ENCODE results near the gene MAK.
"Not testable (repeated sequence)": the region's sequence is repeated elsewhere in the genome, so short reads cannot be mapped to it uniquely, and the experiment has no call there.

The MAK gene

DNA sequence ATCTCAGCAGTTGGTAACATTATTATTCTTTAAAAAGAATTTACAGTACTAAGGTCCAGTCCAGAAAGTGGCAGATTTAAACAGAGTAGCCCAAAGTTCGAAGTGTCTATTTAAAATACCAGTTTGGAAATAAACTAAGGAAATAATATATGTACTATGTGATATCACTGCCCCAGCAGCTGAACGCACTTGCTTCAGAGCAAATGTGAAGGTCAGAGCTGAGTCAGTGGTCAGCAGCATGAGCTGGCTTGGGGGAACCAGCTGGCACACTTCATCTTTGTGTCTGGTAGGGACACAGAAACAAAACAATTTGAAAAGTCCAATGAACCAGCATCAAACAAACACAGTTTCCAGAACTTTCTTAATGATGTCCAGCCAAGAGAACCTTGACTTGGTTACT, 75.3 kb downstream of the MAK start:
- TF ChIP-seq, protein P1, sequence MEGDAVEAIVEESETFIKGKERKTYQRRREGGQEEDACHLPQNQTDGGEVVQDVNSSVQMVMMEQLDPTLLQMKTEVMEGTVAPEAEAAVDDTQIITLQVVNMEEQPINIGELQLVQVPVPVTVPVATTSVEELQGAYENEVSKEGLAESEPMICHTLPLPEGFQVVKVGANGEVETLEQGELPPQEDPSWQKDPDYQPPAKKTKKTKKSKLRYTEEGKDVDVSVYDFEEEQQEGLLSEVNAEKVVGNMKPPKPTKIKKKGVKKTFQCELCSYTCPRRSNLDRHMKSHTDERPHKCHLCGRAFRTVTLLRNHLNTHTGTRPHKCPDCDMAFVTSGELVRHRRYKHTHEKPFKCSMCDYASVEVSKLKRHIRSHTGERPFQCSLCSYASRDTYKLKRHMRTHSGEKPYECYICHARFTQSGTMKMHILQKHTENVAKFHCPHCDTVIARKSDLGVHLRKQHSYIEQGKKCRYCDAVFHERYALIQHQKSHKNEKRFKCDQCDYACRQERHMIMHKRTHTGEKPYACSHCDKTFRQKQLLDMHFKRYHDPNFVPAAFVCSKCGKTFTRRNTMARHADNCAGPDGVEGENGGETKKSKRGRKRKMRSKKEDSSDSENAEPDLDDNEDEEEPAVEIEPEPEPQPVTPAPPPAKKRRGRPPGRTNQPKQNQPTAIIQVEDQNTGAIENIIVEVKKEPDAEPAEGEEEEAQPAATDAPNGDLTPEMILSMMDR (IDR thresholded peaks at IDR 0.05): no peak
- H3K27ac ChIP-seq: no peak overlapping the region

DNA sequence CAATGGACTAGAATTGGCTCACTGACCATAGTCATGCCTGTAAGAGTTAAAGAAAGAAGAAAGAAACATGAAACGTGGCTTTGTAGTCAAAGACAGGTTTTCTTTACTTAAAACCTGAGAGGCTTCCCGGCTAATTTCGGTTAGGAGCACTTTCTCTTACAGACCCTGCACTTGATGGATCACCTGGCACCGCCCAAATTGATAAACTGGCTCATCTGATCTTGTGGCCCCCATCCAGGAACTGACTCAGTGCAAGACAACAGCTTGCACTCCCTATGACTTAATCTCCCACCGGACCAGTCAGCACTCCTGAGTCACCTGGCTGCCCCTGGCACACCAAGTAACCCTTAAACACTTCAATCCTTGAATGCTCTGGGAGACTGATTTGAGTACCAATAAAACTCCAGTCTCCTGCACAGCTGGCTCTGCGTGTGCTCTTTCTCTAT, 78.4 kb downstream of the MAK start:
- no peak overlapping the region for H3K27ac ChIP-seq
- TF ChIP-seq ZFX (IDR thresholded peaks at IDR 0.05; ENCODE audit: borderline replicate concordance): no peak
- TF ChIP-seq, protein P1 (IDR thresholded peaks at IDR 0.05): no peak

GRCh38 chr6:10759312-10759839, 79.0 kb downstream of the MAK start:
- TF ChIP-seq, protein P1 (IDR thresholded peaks at IDR 0.05): peak; percentile 60
- no peak for TF ChIP-seq ZFX (IDR thresholded peaks at IDR 0.05; ENCODE audit: borderline replicate concordance)
- H3K27ac ChIP-seq: peak overlapping the region; percentile 20; the same call in 1 of the 2 replicates

- TF ChIP-seq, protein P1 (IDR thresholded peaks at IDR 0.05): no peak
- no peak for TF ChIP-seq ZFX (IDR thresholded peaks at IDR 0.05; ENCODE audit: borderline replicate concordance)
- H3K27ac ChIP-seq: no peak overlapping the region
Measured at GRCh38 chr6:10756085-10756484, 82.3 kb downstream of the MAK start.

DNA sequence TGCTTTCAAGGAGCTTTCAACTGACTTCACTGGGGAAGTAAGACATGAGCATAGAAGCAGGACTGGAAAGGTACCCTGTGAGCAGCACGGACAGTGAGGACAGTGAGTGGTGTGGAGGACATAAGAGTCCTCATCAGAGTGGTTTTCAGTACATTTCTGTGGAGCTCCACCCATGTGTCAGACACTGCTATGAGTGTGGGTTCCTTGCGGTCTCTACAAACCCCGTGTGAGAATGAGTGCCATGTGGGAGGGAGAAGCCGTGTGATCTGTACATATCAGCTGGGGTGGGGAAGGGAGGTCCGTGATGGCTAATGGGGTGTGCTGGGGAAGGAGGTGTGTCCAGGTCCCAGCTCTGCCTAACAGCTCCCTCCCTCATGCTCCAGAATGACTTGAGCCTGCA, 86.6 kb downstream of the MAK start:
- H3K27ac ChIP-seq: not testable (repeated sequence)

DNA sequence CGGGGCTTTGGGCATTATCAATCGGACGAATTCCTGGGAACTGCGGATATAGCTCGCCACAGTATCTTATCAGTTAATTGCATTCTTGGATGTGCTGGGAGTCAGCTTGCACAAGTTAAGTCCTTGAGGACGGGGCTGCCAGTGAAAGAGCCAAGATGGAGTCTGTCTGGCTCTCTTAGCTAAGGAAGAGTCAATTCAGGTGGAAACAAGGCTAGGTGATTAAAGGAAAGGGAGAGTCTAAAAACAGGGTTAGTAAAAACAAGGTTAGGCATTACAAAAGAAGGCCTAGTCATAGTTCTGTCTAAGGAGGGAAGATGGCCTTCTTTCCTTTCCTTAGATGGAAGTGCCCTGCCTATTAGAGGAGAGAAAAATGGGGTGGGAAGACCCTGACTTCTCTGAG, 87.8 kb downstream of the MAK start:
- H3K27ac ChIP-seq: not testable (repeated sequence)

DNA sequence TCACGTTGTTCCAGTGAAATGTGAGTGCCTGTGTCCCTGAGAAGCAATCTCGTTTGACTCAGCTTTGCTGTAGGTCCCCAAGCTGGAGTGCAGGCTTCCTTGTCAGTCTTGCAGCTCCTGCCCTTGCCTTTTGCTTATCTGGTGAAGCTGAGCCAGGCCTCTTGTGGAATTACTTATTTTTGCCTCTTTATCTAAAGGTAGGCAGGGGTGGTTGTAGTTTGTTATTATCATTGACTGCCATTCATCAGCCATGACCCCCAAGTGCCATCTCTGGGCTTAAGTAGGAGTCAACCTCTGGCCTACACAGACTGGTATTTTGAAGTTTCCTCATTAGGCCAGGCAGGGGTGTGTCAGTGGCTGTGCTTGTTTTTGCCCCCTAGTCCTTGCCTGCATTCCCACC, 88.6 kb downstream of the MAK start:
- H3K27ac ChIP-seq: no peak overlapping the region
- TF ChIP-seq ZFX (IDR thresholded peaks at IDR 0.05; ENCODE audit: borderline replicate concordance): no peak
- TF ChIP-seq, protein P1 (IDR thresholded peaks at IDR 0.05): no peak

DNA sequence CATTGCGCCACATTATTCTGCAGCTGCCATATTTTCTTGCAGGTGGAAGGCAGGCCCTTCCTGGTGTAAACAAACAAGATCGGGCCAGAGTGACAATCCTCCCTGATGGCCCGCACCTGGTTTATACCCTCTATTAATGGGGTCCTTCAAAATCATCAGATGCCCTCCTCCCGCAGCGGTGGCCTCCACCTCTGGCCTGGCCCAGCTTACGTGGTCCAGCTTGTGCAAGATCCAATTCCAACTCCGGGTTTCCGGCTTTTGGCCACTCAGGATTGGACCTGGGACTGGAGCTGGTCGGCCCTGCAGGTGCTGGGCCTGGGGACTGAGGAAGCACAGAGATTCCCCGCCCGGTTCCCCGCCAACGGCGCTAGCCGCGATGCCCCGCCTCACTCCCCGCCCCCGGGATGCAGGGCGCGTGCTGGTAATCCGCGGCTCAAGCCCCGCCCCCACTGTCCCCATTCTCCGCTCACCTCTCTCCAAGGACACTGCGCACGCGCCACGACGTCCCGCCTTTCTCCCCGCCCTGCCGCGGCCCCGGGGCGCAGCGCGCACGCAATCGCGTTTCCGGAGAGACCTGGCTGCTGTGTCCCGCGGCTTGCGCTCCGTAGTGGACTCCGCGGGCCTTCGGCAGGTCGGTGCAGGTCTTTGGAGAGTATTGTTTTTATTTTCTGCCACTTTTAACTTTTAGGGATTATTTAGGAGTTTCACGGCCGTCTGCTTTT, 90.9 kb downstream of the MAK start, which contains the start of gene TMEM14B:
Gene TMEM14B, plus strand, starts transcription at position 555 of the 722 bp plus-strand sequence. CDS start 1,441 bp downstream, outside the sequence.
- H3K27ac ChIP-seq: peak within 1 kb of the TSS; percentile 88
- TF ChIP-seq, protein P1 (IDR thresholded peaks at IDR 0.05): no peak
- no peak for TF ChIP-seq ZFX (IDR thresholded peaks at IDR 0.05; ENCODE audit: borderline replicate concordance)
